ENCODE data around the gene RIC3.

GRCh38 chr11:8096575-8096974 is 72.2 kb downstream of the RIC3 start:
- no peak for TF ChIP-seq CTCF (IDR thresholded peaks at IDR 0.05; ENCODE audit: extremely low read depth in 1 of 2, insufficient read depth in 1 of 2, low read depth in 1 of 2, low read length in 2 of 2)
- no peak for TF ChIP-seq EZH2 (IDR thresholded peaks at IDR 0.05; ENCODE audit: borderline replicate concordance, low read depth, low read length, severe bottlenecking)
- no peak for TF ChIP-seq MAX (IDR thresholded peaks at IDR 0.05; ENCODE audit: insufficient read depth, insufficient read length)
- TF ChIP-seq POLR2A (IDR thresholded peaks at IDR 0.05; ENCODE audit: low read depth, low read length) = no peak
- no peak for TF ChIP-seq POLR2AphosphoS5 (IDR thresholded peaks at IDR 0.05; ENCODE audit: insufficient read depth, low read depth, low read length)
- no peak for TF ChIP-seq GATA2 (IDR thresholded peaks at IDR 0.05; ENCODE audit: insufficient read depth, insufficient read length, low read depth, low read length)
